Lower lobe of right lung (tissue), 2 donors: ENCODE results near the gene C2orf42. TPM values are rescaled to one million over a fixed set of nuclear protein-coding genes. Genes with fewer than 3 reads are reported as not detected.
"Not testable (repeated sequence)": the region's sequence is repeated elsewhere in the genome, so short reads cannot be mapped to it uniquely, and the experiment has no call there.

ENCODE experiments used
- ATAC-seq, 2 donors: fragments of 200-7000 bp; cut with Tn5 transposase; one replicate each; pipeline ENCODE4 v1.9.1; 2020 to 2022; ENCODE audit warnings: mild to moderate bottlenecking in 2 of 2, moderate library complexity in 2 of 2
- DNase-seq: peaks from one replicate; pipeline ENCODE4 v3.0.0-alpha.2; 2020
- H3K27ac ChIP-seq: fragments of 200-600 bp; one replicate; pipeline ENCODE4 v1.8.0; 2022
- H3K27me3 ChIP-seq: fragments of 200-600 bp; one replicate; pipeline ENCODE4 v1.8.0; 2022; ENCODE audit warnings: low read depth
- H3K36me3 ChIP-seq: fragments of 200-600 bp; one replicate; pipeline ENCODE4 v1.8.0; 2022; ENCODE audit warnings: mild to moderate bottlenecking
- H3K4me1 ChIP-seq: fragments of 200-600 bp; one replicate; pipeline ENCODE4 v1.8.0; 2022
- H3K4me3 ChIP-seq: fragments of 200-600 bp; one replicate; pipeline ENCODE4 v1.8.0; 2022; ENCODE audit warnings: mild to moderate bottlenecking
- H3K9me3 ChIP-seq: fragments of 200-600 bp; one replicate; pipeline ENCODE4 v1.8.0; 2022
- CTCF ChIP-seq: fragments of 200-600 bp; IDR thresholded peaks from one replicate; pipeline ENCODE4 v1.8.0; 2022; ENCODE audit warnings: antibody characterized with exemption, mild to moderate bottlenecking
- intact Hi-C: fragments of 100-400 bp; cut with DNase I; formaldehyde crosslinking; loops from one replicate; pipeline ENCODE4 v1.11.0; 2022
- long read RNA-seq: library from polyadenylated mRNA; unstranded; transcript quantifications from one replicate; pipeline ENCODE4 v2.0.0, GENCODE V29; 2021
- total RNA-seq: library from RNA; stranded (reverse); fragmentation: NEBNext Ultra II Directional; extraction: Animal tissue kit (Norgen Biotek cat#: 25700); gene quantifications from one replicate; pipeline ENCODE4 v1.2.1, GENCODE V29; 2021
- donor health status: DM: no; HTN: yes; CAD: no; lungs with severe emphysema.

C2orf42 gene
- total RNA-seq = 18.0 TPM
- long read RNA-seq, partial matches to known transcripts = 4 of 12 reads
- long read RNA-seq, other reads (novel, unspliced or antisense) = 6 of 12 reads

DNA sequence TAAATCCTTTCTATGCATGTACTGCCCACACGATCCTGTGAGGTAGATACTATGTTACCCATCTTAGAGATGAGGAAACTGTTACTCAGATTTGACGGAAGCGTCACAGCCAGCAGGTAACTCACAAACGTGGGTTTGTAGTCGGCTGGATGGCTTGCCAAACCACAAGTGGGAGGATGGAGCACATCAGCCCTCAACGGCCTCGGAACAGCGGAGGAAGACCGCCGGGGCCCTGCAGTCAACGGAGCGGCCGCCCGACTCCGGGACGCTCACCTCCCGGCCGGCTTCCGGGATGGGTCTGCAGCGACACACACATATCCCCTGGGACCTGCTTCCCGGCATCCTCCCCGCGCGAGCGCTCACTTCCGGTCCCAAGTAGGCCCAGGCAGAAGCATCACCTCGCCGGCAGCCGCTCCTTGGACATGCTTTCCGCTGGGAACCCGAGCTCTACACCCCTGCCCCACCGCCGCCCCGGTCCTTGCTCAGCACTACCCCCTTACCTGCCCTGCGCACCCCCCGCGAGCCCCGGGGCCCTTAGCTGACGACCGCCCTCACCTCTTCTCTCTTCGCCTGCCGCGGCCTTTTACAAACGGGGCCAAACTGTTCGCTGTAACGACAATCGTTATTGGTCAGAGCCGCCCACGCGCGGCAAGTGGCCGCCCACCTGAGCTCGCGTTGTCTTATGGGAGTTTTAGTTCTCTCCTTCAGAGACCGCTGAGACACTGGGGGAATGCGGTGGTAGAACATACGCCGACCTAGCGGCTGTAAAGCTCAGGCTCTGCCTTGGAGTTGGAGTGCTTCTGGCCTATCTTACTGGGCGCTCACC, at the start of gene C2orf42:
C2orf42 (minus strand) TSS at position 602 of the 826 bp plus-strand sequence. CDS start 9,034 bp downstream, outside the sequence.
- no peaks in the 10 kb centered on the region for H3K27me3 ChIP-seq
- peak within 1 kb of the TSS; percentile 90 for H3K4me3 ChIP-seq
- intact Hi-C loops = no loop called here
- peak; percentile 99 for ATAC-seq
- H3K4me1 ChIP-seq = peaks cover 9% of the 10 kb centered on the region
- H3K27ac ChIP-seq = peak within 1 kb of the TSS; percentile 95
- peak; percentile 97 for DNase-seq
- no peaks in the 10 kb centered on the region for H3K36me3 ChIP-seq
- H3K9me3 ChIP-seq = no peaks in the 10 kb centered on the region
- TF ChIP-seq CTCF = peak; percentile 19

DNA sequence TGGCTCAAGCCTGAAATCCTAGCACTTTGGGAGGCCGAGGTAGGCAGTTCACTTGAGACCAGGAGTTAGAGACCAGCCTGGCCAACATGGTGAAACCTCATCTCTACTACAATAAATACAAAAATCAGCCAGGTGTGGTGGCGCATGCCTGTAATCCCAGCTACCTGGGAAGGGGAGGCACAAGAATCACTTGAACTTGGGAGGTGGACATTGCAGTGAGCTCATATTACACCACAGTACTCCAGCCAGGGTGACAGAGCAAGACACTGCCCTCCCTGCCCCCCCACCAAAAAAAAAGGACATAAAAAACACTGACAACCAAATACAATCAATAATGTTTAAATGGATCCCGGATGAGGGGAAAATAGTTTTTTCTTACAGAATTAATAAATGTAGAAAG, 49.8 kb upstream of the C2orf42 start:
- no peak for TF ChIP-seq CTCF
- H3K4me3 ChIP-seq = no peak overlapping the region
- no peak overlapping the region for H3K27ac ChIP-seq
- no peak for DNase-seq
- H3K4me1 ChIP-seq = peaks cover 51% of the 10 kb centered on the region
- no peaks in the 10 kb centered on the region for H3K27me3 ChIP-seq
- no peaks in the 10 kb centered on the region for H3K9me3 ChIP-seq
- H3K36me3 ChIP-seq = peaks cover 39% of the 10 kb centered on the region
- no peak for ATAC-seq
- intact Hi-C loops = no loop called here

GRCh38 chr2:70233926-70234325, 43.1 kb upstream of the C2orf42 start:
- Histone ChIP-seq H3K9me3 (no peaks in the 10 kb centered on the region), H3K27me3 (no peaks in the 10 kb centered on the region), H3K27ac (no peak overlapping the region), H3K4me1 (no peaks in the 10 kb centered on the region), H3K4me3 (no peak overlapping the region), H3K36me3 (peaks cover 87% of the 10 kb centered on the region)
- intact Hi-C loops = no loop called here
- no peak for TF ChIP-seq CTCF
- ATAC-seq (no peak), DNase-seq (no peak)

GRCh38 chr2:70226781-70227180, 36.0 kb upstream of the C2orf42 start:
- no peak overlapping the region for H3K4me3 ChIP-seq
- H3K27me3 ChIP-seq = no peaks in the 10 kb centered on the region
- ATAC-seq (no peak), DNase-seq (no peak)
- no peaks in the 10 kb centered on the region for H3K9me3 ChIP-seq
- H3K4me1 ChIP-seq = no peaks in the 10 kb centered on the region
- H3K36me3 ChIP-seq = peaks cover 100% of the 10 kb centered on the region
- no peak for TF ChIP-seq CTCF
- no peak overlapping the region for H3K27ac ChIP-seq
- intact Hi-C loops = no loop called here

DNA sequence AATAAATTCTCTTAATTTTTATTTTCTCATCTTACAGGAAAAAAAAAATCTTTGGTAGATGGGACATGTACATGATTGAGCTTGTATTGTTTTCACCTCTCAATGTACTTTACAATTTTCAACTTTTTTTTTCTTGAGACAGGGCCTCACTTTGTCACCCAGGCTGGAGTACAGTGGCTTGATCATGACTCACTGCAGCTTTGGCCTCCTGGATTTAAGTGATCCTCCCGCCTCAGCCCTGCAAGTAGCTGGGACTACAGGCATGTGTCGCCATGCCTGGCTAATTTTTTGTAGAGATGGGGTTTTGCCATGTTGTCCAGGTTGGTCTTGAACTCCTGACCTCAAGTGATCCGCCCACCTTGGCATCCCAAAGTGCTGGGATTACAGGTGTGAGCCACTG, 32.5 kb upstream of the C2orf42 start:
- DNase-seq, H3K27me3 ChIP-seq, H3K27ac ChIP-seq, H3K4me3 ChIP-seq, ATAC-seq, H3K4me1 ChIP-seq, intact Hi-C loops, H3K9me3 ChIP-seq: not testable (repeated sequence)
- H3K36me3 ChIP-seq = peaks cover 100% of the 10 kb centered on the region

DNA sequence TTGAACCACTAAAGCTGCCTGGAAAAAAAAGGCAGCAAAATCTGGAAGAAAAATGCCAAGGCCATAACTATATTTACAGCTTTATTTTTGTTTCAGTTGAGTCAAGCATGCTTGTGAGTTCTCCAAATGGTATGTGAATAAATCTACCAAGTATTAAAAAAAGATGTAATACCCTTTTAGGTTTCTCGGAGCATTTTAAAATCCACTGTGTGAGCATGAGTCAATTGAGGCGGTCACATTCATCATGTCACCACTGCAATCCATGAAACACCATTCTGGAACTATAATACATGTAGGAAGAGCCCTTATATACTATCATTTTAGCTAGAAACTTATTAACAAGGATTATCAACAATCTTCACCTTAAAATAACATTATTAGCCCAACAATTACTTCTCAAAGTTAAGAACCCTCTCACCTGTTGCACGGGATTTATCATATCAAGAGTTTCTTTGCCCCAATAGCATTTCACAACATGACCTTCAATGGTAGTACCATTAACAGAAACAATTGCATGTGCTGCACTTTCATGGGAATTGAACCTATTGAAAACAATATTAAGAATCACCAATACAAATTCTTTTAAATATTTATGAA, 24.2 kb upstream of the C2orf42 start:
- H3K27me3 ChIP-seq = no peaks in the 10 kb centered on the region
- no peaks in the 10 kb centered on the region for H3K9me3 ChIP-seq
- no peak for TF ChIP-seq CTCF
- H3K4me3 ChIP-seq = no peak overlapping the region
- H3K4me1 ChIP-seq = no peaks in the 10 kb centered on the region
- intact Hi-C loops = no loop called here
- H3K36me3 ChIP-seq = peaks cover 88% of the 10 kb centered on the region
- H3K27ac ChIP-seq = no peak overlapping the region
- no peak for DNase-seq
- ATAC-seq = no peak
